HG03432 (cell line): ENCODE measurements around the gene GFOD1.
"Not testable (repeated sequence)": the region's sequence is repeated elsewhere in the genome, so short reads cannot be mapped to it uniquely, and the experiment has no call there.

Source experiments
- ATAC-seq: cut with Tn5 transposase; IDR thresholded peaks from one replicate; pipeline ENCODE4 v1.9.1; 2021; ENCODE audit warnings: mild to moderate bottlenecking, moderate library complexity; ENCODE audit not compliant: unreplicated experiment

GFOD1 gene

DNA sequence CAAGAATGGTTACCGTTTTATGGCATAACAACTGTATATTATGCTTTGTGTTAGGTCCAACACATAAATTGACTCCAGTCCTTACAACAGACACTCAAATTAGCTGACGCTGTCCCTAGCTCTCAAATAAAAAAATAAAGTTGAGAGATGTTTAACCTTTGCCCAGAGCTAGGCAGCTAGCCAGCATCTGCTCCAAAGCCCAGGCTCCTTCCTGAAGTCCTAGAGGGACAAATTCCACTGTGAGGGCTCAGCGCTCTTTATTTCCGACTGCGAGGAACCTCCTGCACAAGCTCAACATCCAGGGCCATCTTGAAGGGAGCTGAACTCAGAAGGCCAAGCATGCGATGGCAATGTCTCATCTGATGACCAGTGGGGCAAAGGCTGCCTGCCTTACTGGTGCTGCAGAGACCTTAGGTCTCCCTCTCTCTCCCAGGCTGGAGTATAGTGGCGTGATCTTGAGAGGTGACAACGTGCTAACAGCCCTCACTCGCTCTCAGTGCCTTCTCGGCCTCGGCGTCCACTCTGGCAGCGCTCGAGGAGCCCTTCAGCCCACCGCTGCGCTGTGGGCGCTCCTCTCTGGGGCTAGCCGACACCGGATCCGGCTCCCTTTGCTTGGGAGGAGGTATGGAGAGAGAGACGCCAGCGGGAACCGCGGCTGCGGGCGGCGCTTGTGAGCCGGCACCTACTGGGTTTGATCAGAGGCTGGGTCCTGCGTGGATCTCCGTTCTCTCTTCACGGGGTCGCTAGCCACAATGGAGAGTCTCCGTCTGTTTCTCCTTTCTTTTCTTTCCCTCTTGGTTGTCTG, 24.7 kb upstream of the GFOD1 start:
- no peak for ATAC-seq

DNA sequence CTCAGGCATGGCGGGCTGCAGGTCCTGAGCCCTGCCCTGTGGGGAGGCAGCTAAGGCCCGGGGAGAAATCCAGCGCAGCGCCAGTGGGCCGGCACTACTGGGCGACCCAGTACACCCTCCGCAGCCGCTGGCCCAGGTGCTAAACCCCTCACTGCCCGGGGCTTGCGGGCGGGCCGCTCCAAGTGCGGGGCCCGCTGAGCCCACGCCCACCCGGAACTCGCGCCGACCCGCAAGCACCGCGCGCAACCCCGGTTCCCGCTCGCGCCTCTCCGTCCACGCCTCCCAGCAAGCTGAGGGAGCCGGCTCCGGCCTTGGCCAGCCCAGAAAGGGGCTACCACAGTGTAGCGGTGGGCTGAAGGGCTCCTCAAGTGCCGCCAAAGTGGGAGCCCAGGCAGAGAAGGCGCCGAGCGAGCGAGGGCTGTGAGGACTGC, 23.8 kb upstream of the GFOD1 start:
- not testable (repeated sequence) for ATAC-seq

DNA sequence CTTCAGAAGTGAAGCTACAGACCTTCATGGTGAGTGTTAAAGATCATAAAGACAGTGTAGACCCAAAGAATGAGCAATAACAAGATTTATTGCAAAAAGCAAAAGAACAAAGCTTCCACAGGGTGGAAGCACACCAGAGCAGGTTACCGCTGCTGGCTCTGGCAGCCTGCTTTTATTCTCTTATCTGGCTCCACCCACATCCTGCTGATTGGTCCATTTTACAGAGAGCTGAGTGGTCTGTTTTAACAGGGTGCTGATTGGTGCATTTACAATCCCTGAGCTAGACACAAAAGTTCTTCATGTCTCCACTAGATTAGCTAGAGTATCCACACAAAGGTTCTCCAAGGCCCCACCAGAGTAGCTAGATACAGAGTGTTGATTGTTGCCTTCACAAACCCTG, 23.0 kb upstream of the GFOD1 start:
- not testable (repeated sequence) for ATAC-seq

DNA sequence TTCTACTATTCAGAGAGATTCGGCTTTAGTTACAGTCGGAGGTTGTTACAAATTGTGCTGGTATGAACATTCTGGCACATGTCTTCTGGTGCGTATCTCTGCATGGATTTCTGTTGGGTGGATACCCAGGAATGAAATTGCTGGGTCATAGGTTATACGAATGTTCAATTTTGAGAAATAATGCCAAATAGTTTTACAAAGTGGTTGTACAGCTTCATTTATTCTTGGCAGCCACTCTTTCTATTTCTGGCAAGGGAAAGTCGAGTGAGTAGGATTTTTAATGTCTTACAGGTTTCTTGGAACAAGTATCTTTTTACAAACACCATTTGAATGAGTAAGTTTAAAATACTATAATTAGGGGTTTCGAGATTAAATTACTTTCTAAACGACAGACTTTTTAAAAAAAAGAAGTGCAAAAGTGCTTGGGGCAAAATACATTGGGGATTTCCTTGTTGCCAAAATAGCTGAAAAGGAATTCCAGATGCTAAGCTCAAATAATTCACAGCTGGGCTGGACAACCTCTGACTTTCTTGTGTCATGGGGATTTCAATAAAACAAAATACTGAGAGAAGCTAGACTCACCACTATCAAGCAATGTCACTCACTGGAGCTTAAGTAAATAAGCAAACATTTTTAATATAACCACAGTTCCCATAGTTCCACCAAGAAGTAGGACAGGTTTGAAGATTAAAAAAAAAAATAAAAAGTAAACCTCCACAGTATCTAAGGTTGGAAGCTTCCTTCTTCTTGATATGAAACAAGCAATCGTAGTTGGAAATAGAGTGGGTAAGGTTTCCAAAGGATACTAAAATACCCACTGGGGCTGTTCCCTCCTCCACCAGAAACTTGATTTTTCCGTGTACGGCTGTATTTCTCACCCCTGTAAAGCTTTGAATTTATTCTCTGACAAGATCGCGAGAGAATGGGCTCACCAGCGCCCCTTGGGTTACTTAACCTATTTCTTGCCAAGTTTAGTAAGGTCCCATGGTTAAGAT, 21.6 kb upstream of the GFOD1 start:
- ATAC-seq = no peak

DNA sequence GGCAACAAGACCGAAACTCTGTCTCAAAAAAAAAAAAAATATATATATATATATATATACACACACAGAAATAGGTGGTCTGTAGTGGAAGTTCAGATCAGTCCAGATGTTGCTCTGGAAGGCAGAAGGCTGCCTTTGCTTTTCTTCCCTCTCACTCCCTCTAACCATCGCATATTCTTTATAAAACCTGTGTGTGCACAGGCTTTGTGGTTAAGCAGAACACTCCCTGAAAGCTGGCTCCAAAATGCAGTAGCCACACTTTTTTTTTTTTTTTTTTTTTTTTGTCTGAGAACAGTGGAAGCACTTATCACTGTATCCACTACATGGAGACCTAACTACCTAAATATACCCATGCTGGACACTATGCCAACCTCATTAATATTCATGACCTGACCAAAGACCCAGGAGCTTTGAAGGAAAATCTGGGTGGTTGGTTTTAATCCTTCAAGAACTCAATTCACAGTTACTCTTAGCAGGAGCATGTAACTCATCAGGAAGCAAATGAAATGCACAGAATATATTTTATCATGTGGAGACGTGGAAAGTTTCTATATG, 20.0 kb upstream of the GFOD1 start:
- no peak for ATAC-seq

DNA sequence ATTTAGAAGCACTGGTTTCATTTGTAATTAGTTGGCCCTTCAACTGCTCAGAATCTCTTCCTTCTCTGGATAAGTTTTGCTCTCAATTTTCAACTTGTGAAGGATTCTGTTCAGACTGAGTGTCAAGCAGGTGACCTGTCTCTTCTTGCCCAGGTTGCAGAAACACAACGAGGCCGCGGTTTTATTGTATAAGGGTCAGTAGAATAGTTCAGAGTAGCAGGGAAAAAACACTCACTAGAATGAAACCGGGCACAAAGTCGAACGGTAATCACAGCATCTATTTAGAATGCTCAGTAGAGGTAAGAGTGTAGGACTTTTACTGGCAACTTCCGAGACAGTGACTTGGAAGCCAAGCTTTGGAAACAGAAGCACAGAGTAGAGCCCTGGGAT, 17.9 kb upstream of the GFOD1 start:
- no peak for ATAC-seq

DNA sequence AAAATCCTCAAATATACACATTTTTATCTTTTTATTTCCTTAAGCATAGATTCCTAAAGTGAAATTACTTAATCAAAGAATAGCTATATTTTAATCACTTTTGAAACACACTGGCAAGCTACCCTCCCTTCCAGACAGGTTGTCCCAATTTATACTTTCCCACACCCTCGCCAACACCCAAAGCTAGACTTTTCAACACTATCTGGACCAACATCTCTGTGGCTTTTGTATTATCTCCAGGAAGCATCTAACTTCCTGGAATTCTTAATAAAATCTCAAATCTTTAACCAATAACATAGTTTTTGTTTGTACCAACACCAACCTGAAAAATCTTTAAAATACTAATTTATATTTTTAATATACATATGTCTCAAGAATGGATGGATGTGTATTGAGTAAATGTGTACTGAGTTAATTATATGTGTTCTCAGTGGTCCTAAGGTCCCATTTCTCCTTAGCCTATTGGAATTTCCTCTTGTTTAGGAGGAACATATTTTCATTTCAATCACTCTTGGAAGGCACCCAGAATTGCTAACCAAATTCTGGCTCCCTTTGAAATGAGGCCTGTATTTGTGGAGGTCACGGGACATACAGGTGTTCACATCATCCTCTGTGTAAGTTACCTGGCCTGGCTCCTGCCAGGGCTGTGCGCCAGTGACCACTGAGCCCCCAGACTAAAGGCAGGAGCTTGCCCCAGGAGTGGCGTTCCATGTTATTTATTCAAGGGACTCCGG, 17.4 kb upstream of the GFOD1 start:
- ATAC-seq = no peak

DNA sequence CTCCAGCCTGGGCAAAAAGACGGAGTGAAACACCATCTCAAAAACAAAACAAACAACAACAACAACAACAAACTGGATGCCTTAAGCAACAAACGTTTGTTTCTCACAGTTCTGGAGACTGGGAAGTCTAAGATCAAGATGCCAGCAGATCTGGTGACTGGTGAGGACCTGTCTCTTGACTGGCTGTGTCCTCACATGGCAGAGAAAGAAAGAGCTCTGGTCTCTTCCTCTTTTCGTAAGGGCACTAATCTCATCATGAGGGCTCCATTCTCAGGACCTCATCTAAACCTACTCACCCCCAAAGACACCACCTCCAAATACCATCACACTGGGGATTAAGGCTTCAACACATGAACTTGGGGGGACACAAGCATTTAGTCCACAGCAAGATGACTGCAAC, 13.5 kb upstream of the GFOD1 start:
- no peak for ATAC-seq

DNA sequence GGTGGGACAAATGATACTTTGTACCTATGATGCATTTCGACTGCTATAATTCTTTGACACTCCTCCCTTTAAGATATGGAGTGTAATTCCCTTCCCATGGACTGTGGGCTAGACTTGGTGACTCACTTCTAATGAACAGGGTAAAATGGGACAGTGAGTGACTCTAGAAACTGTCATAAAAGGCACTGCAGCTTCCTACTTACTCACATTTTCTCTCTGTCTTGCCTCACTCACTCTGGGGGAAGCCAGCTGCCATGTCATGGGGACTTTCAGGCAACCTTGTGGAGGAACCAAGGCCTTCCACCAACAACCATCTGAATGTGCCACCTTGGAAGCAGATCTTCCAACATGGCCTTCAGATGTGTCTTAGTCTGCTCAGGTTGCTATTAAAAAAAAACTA, 12.9 kb upstream of the GFOD1 start:
- no peak for ATAC-seq

DNA sequence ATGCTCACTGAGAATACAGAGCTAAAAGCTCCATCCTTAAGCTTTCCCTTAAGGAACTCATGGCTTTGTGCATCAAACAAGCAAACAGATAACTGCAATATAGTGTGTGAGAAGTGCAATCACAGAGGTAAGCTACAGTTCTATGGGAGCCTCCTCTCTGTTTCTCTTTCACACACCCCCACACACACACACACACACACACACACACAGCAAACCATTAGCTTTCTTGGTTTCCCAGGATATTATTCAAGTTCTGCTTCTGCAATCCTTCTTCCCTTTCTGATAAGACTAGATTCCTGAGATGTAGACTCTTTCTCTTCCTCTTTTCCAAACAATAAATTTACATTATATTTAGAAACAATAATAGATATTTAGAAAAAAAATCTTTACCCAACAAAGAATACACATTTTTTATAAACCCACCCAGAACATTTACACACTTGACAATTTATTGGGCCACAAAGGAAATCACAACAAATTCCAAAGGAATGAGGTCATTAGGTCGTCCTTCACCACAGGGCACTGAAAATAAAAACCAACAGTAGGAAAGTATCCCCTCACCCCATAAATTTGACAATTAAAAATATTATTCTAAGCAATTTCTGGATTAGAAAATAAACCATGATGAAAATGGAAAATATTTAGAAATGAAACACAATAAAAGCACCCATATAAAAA, 9.3 kb upstream of the GFOD1 start:
- ATAC-seq = no peak

DNA sequence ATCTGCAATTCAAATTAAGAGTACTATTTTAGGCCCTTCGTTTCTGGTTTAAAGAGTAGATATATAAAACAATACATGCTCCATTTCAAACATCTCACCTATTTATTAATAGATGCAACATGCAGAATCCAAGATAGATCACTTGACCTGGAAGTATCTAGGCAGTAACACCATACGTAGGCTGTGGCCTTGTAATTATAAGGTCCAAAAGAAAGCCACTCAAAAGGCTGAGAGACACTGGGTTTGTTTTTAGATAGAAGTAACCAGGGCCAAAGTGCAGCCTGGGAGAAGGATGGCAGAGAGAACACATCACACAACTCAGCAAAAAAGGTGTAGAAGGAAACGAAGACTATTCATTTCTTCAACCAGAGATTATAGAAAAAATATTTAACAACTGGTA, 8.4 kb upstream of the GFOD1 start:
- ATAC-seq = no peak

DNA sequence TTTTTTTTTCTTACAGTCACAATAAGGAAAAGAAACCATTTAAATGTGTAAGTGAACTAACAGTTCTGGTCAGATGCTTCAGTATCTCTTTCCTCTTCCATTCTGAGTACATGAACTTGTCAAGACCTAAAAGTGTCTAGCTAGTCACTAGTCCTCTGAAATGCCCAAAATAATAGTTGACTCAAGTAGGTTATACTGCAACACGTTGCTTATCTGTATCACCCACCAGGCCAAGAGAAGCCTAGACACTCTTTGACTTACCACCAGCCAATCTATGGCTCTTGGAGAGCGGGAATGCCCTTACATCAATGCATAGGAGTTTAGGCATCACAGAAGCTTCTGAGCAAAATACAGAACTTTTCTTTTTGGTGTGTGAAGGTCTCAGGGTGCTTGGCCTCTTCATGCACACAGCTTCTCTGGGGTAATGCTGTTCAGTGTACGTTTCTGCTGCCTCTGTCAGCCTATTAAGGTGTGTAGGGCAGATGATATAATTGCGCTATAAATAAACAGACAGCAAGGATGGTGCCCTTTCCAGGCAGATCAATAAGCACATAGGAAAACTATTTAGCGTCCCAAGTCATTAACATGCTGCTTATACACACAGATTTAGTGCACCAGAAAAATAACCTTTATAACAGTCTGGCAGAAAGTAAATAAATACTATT, 7.8 kb upstream of the GFOD1 start:
- ATAC-seq = no peak

DNA sequence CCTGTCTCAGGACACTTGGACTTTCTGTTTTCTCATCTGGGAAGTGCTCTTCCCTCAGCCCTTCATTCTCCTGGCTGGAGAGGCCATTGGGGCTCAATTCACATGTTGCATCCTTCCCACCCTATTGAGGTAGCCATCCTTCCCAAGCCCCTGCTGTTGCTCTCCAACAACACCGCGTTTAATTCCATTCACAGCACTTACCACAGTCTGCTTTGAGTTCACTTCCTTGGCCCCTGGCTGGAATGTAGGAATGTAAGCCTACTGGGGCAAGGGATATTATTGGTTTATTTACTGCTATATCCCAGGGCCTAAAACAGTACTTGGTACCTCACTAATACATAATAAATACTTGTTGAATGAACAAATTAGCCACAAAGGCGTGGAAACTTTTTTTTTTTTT, 6.7 kb upstream of the GFOD1 start:
- no peak for ATAC-seq

DNA sequence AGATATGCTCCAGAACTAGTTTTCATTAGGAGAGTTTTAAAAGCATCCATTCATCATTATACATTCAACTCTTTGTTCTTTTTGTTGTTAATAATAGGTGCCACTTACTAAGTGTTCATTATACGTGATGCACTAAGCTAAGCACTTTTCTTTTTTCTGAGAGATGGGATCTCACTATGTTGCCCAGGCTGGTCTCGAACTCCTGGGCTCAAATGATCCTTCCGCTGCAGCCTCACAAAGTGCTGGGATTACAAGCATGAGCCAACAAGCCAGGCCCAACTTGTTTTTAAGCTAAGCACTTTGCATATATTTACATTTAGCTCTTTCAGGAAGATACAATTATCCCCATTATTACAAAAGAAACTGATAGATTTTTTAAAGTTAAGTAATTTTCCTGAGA, 5.7 kb upstream of the GFOD1 start:
- no peak for ATAC-seq

DNA sequence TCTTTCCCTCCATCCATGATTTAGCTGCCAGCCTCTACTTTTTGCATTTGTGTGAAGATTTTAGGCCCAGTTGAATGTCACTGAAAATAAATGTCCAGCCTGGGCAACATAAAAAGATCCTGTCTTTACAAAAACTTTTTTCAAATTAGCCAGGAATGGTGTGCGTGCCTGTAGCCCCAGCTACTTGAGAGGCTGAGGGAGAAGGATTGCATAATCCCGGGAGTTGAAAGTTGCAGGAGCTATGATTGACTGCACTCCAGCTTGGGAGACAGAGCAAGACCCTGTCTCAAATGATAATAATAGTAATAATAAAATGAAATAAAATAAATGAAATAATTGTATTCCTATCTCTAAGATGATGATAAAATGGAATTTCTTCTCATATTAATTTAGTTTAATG, 5.0 kb upstream of the GFOD1 start:
- no peak for ATAC-seq

DNA sequence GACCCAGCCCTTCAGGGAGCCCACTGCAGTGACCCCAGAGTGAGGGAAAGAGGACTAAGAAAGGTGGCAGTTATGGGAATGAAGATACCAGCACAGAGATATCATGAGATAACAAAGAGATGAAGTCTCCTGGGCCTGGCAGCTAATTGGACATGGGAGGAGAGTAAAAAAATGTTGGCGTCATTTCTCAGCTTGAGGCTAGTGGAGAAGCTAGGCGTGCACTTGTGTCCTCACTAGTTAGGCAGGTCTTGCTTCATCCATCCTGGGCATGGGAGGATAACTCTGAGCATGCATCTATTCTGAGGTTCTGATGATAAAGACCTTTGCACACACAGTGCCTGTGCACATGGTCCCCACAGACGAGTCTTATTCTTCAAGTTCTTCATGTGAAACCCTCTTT, 4.1 kb upstream of the GFOD1 start:
- ATAC-seq = no peak

DNA sequence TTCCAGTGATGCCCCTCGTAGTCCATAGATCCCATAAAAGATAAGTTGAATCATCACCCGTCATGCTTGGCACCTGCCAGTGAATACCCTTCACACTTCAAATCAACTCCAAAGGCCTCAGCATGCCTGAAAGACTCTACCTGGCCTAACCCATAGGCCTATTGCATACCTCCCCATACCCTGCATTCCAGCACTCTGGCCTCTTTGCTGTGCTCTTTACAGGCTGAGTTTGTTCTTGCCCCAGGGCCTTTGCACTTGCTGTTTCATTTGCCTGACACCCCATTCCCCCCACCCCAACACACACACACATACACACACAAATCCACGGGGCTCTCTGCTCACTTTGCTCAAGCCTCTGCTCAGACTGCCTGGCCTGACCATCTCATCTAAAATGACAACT, 3.0 kb upstream of the GFOD1 start:
- ATAC-seq = no peak

DNA sequence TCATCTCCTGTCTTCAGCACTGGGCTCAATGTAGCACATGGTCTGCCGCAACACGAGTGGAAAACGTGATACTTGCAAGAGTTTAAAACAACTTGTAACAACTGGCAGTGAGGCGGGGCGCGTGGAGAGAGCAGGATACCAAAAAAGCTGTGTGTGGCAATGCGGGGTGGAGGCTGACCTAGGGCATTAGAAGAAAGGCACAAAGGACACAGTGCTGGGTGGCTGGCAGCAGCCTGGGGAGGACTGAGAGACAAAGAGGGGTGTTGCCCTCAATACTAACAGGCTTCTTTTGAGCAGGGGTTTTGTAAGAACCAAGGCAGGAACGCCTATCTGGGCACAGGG, 1.5 kb upstream of the GFOD1 start:
- no peak for ATAC-seq

DNA sequence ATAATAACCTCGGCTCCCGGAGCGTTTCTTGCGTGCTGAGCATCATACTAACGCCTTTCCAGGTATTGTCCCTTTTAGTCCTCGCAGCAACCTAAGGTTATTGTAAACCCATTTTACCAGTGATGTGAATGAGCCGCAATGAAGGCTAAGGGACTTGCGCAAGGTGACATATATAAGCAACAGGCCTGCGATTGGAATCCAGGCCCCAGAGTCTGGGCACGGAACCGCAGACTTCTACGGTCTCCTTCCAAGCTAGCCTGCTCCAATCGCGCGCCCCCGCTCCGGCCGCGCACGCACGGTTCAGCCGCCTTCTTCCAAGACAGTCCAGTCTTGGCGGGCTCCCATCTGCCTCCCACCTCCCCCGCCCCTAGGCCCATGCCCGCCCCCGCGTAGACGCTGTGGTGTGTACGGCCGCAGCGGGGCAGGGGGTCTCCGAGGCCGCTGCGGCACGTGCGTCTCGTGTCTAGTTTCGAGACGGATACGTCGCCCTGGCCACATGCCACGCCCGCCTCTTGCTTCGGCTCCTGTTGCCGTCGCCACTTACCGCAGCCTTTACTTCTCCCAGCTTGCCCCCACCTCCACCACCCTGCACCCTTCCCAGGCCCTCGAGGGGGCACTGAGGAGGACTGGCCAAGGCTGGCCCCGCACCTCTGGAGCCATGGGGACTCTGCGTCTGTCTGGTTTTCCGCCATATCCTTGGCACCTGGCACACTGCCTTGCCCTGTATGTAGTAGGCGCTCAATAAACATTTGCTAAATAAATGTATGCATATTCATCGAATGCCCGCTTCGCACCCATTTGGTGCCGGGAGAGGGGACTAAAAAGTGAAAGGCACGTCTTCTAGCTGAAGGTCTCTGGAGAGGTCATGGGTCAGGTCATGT, 855 bp upstream of the GFOD1 start:
- ATAC-seq = peak; percentile 2
